K562 treated with DMSO at 1 percent for 12 hours (cell line): ENCODE data around the gene FAM167B. TPM values are rescaled to one million over a fixed set of nuclear protein-coding genes. Genes with fewer than 3 reads are reported as not detected.

Experiments
- total RNA-seq: library from RNA; unstranded; fragments of 300-600 nt; gene quantifications from 2 replicates; pipeline ENCODE4 v1.2.3, GENCODE V29; 2022; ENCODE audit not compliant: insufficient read depth

The FAM167B gene
- not detected in 2 replicates for total RNA-seq

DNA sequence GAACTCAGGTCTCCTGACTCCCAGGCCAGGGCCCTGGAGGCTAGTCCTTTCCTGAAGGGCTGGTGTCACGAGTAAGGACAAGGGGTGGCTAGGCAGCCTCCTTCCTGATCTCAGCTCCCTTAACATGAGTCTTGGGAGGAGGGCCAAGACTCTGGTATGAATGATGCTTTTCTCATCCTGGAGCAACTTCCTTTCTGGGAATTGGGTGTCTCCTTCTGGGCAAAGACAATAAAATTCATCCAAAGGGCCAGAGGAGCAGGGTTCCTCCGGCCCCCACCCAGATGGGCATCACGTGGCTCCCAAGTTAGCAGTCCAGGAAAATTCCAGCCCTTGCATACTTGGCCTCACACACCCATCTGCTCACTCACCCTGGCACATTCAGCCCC lies at the start of gene FAM167B:
TSS of gene FAM167B (plus strand) at position 335 of the 386 bp plus-strand sequence. CDS start 200 bp downstream, outside the sequence.

GRCh38 chr1:32200226-32201010 lies 46.6 kb upstream of the FAM167B start, which contains the start of gene CCDC28B:
TSS of gene CCDC28B (plus strand) at chr1:32200595. CDS start at chr1:32201936, 1,341 bp downstream.

GRCh38 chr1:32205401-32206370 lies 41.3 kb upstream of the FAM167B start, which contains the start of gene IQCC:
TSS of gene IQCC (plus strand) at chr1:32205671. CDS start at chr1:32205682, 11 bp downstream.

GRCh38 chr1:32208891-32209328 lies 38.1 kb upstream of the FAM167B start, which contains the start of gene DCDC2B:
TSS of gene DCDC2B (plus strand) at chr1:32209089. CDS start at chr1:32209094, 5 bp downstream.

DNA sequence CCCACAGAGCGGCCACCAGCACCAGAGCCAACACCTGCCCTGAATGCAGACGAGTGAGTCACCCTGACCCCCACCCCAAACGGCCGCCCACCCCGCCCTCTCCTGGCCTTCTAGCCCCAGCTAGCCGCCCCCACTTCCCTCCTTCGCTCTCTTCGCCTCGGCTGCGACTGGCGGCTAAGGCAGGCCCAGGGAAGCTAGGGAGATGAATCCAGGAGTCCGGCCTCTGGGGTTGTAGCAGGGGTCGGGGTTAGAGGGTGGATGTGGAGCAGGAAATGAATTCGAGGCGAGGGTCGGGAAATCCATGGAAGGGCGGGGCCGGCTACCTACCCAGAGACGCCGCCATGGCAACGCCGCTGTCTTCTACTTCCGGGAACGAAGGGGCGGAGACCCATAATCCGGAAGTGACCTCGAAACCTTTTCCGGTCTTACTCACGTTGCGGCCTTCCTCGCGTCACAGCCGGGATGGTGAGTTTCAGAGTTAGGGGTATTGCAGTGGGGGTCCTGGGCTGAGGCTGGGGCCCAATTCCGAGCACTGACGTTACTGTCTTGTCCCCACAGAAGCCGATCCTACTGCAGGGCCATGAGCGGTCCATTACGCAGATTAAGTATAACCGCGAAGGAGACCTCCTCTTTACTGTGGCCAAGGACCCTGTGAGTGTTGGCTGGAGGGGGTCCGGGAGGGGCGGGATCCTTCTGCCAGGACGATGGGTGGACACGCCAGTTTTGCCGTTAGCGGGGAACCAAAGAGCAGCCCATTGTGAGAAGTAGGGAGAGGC lies 24.9 kb upstream of the FAM167B start, which contains the start of the genes EIF3I and TMEM234:
TSS of gene EIF3I (plus strand) at position 428 of the 776 bp plus-strand sequence. CDS start at position 463, 35 bp downstream.
TSS of gene TMEM234 (minus strand) at position 374 of the 776 bp plus-strand sequence. CDS start at position 343, 31 bp downstream.

DNA sequence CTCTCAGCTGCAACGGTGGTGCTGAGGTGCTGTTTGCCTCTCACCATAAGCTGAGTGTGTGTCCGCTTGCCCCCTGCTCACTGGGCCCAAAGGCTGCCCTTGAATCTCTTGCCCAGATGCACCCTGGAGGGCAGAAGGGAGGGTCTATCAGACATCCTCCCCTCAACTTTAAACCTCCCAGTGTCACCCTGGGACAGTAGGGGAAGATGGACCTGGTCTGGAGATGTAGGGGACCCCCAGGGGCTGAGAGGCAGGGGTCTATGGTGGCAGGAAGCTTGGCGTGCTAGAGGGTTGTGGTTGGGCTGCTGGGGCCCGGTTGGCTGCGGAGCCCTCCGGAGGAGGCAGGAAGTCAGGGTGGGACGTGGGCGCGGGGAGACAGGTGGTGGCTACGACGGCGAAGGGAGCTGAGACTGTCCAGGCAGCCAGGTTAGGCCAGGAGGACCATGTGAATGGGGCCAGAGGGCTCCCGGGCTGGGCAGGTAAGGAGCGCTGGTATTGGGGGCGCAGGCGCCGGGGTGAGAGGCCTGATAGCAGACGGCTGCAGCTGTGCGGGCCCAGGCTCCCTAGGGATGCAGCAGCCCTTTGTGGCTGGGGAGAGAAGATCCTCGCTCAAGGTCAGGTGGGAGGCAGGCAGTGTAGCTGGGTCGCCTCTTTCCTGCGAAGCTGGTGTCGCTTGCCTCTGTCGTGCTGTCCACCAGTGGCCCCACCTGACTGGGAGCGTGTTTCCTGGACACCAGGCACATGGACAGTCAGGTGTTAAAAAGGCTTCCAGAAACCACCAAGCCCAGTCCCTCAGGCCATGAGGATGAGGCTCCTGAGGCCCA lies 4.1 kb downstream of the FAM167B start, which contains the start of gene LCK:
TSS of gene LCK (plus strand) at position 373 of the 824 bp plus-strand sequence. CDS start 23,065 bp downstream, outside the sequence.

DNA sequence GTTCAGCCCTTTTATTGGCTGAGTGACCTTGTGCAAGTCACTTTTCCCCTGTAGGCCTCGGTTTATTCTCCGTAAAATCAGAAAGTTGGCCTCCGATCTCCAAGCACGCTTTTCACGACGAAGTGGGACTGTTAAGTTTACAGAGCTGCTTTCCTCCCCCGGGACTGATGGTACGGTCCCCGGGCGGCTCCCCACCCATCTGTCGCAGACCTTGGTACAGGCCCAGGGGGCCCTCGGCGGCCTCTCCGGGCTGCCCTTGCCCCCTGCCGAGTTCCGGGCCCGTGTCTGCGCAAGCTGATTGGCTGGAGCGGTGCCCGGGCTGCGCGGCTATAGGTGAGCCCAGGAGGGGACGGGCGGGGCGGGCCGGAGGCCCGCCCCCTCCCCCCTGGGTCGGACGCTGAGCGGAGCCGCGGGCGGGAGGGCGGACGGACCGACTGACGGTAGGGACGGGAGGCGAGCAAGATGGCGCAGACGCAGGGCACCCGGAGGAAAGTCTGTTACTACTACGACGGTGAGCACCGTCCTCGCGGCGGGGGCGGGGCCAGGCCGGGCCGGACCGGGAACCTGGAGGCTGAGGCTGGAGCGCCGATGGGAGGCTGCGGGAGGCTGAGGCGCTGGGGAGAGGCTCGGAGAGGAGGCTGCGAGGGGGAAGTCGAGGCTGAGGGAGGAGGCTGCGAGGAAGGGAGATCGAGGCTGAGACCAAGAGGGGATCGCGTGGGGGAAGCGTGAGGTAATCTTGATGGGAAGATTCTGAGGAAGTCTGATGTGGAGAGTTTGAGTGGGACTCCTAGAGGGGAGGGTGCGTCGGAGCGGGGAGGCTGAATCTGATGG lies 44.9 kb downstream of the FAM167B start, which contains the start of gene HDAC1:
TSS of gene HDAC1 (plus strand) at position 376 of the 831 bp plus-strand sequence. CDS start at position 463, 87 bp downstream.

Other genes starting within 250 kb of the FAM167B start
- gene KHDRBS1, start 233.4 kb upstream of the FAM167B start, total RNA-seq: 84.4 and 154 TPM in 2 replicates
- 24.3 and 27.6 TPM in 2 replicates for gene TMEM39B, start 174.3 kb upstream of the FAM167B start, total RNA-seq
- 10.3 and 25.6 TPM in 2 replicates for gene KPNA6, start 139.2 kb upstream of the FAM167B start, total RNA-seq
- 23.0 and 51.0 TPM in 2 replicates for gene TXLNA, start 67.5 kb upstream of the FAM167B start, total RNA-seq
- gene CCDC28B, start 46.6 kb upstream of the FAM167B start, total RNA-seq: 25.5 and 27.9 TPM in 2 replicates
- gene IQCC, start 41.6 kb upstream of the FAM167B start, total RNA-seq: 4.9 and 8.2 TPM in 2 replicates
- not detected in 2 replicates for gene DCDC2B, start 38.1 kb upstream of the FAM167B start, total RNA-seq
- 8.0 and 8.4 TPM in 2 replicates for gene TMEM234, start 24.9 kb upstream of the FAM167B start, total RNA-seq
- 265 and 287 TPM in 2 replicates for gene EIF3I, start 24.8 kb upstream of the FAM167B start, total RNA-seq
- gene LCK, start 4.0 kb downstream of the FAM167B start, total RNA-seq: not detected in 2 replicates
- 139 and 261 TPM in 2 replicates for gene HDAC1, start 44.9 kb downstream of the FAM167B start, total RNA-seq
- 71.2 and 75.0 TPM in 2 replicates for gene MARCKSL1, start 89.0 kb downstream of the FAM167B start, total RNA-seq
- 14.5 and 27.7 TPM in 2 replicates for gene FAM229A, start 115.3 kb downstream of the FAM167B start, total RNA-seq
- gene TSSK3, start 115.3 kb downstream of the FAM167B start, total RNA-seq: 1.6 and 5.0 TPM in 2 replicates
- 38.0 and 80.7 TPM in 2 replicates for gene BSDC1, start 147.2 kb downstream of the FAM167B start, total RNA-seq
- gene ZBTB8B, start 217.8 kb downstream of the FAM167B start, total RNA-seq: not detected in 2 replicates